Neural cell (in vitro differentiated cells): Measurements from ENCODE around the gene GCNT4. TPM values are rescaled to one million over a fixed set of nuclear protein-coding genes. Genes with fewer than 3 reads are reported as not detected.

ENCODE experiments used
- H2AFZ ChIP-seq: fragments of 200-600, 300-800 bp; sonication (generic), shearing (Covaris generic); 2 replicates; pipeline ENCODE4 v1.6.0; 2014; ENCODE audit warnings: low read depth, mild to moderate bottlenecking, antibody characterized with exemption, low read length, moderate library complexity
- H3F3A ChIP-seq: fragments of 200-600 bp; shearing (Covaris generic); 2 replicates; pipeline ENCODE4 v1.6.1; 2016; ENCODE audit warnings: mild to moderate bottlenecking, moderate library complexity, mixed read lengths, antibody characterized with exemption, low read length; ENCODE audit not compliant: insufficient read depth, poor library complexity, severe bottlenecking
- H3K27ac ChIP-seq: fragments of 200-600, 300-800 bp; sonication (generic), shearing (Covaris generic); 2 replicates; pipeline ENCODE4 v1.5.1; 2014; ENCODE audit warnings: mild to moderate bottlenecking, low read length, moderate library complexity
- H3K27me3 ChIP-seq: fragments of 300-800, 200-600 bp; sonication (generic), shearing (Covaris generic); 2 replicates; pipeline ENCODE4 v1.6.0; 2014; ENCODE audit warnings: mild to moderate bottlenecking, low read depth, low read length, moderate library complexity; ENCODE audit not compliant: insufficient read depth
- H3K36me3 ChIP-seq: fragments of 300-800, 200-600 bp; sonication (generic), shearing (Covaris generic); 2 replicates; pipeline ENCODE4 v1.5.1; 2014; ENCODE audit warnings: mild to moderate bottlenecking, antibody characterized with exemption, low read length, moderate library complexity; ENCODE audit not compliant: insufficient read depth
- H3K4me2 ChIP-seq: fragments of 300-800, 200-600 bp; sonication (generic), shearing (Covaris generic); 2 replicates; pipeline ENCODE4 v1.6.0; 2014; ENCODE audit warnings: mild to moderate bottlenecking, low read length
- H3K4me3 ChIP-seq: fragments of 300-800, 200-600 bp; sonication (generic), shearing (Covaris generic); 2 replicates; pipeline ENCODE4 v1.5.1; 2014; ENCODE audit warnings: mild to moderate bottlenecking, low read length, moderate library complexity
- H3K79me2 ChIP-seq: fragments of 200-600 bp; shearing (Covaris generic); replicated peaks from 2 replicates; pipeline ENCODE4 v1.6.0; 2014; ENCODE audit warnings: mild to moderate bottlenecking, low read length, moderate library complexity; ENCODE audit not compliant: insufficient read depth
- H3K9ac ChIP-seq: fragments of 300-800, 200-600 bp; sonication (generic), shearing (Covaris generic); 2 replicates; pipeline ENCODE4 v1.6.1; 2016; ENCODE audit warnings: mild to moderate bottlenecking, low read length, mixed read lengths
- H3K9me2 ChIP-seq: fragments of 200-600 bp; shearing (Covaris generic); 2 replicates; pipeline ENCODE4 v1.6.1; 2016; ENCODE audit warnings: mild to moderate bottlenecking, low read length, mixed read lengths; ENCODE audit not compliant: insufficient read depth
- H3K9me3 ChIP-seq: fragments of 200-600, 300-800 bp; sonication (generic), shearing (Covaris generic); 2 replicates; pipeline ENCODE4 v1.6.1; 2016; ENCODE audit warnings: mild to moderate bottlenecking, mixed run types, low read length, moderate library complexity, mixed read lengths
- H4K20me1 ChIP-seq: fragments of 200-600 bp; shearing (Covaris generic); 2 replicates; pipeline ENCODE4 v1.6.1; 2016; ENCODE audit warnings: mild to moderate bottlenecking, mixed run types; ENCODE audit not compliant: insufficient read depth
- EP300 ChIP-seq: fragments of 450-650 bp; conservative IDR thresholded peaks from 2 replicates; pipeline ENCODE4 v1.6.1; 2014; ENCODE audit warnings: antibody characterized with exemption, mild to moderate bottlenecking, moderate library complexity; ENCODE audit not compliant: poor library complexity, severe bottlenecking
- EZH2 ChIP-seq: fragments of 200-600, 300-800 bp; shearing (Covaris generic), sonication (generic); IDR thresholded peaks from 2 replicates; pipeline ENCODE4 v1.6.1; 2014; ENCODE audit warnings: antibody characterized with exemption, low read length, borderline replicate concordance, mild to moderate bottlenecking; ENCODE audit not compliant: insufficient read depth, poor library complexity, severe bottlenecking
- MXI1 ChIP-seq: fragments of 450-650 bp; conservative IDR thresholded peaks from 2 replicates; pipeline ENCODE4 v1.6.1; 2014; ENCODE audit warnings: antibody characterized with exemption, mild to moderate bottlenecking; ENCODE audit not compliant: poor library complexity, severe bottlenecking
- POLR2AphosphoS5 ChIP-seq: IDR thresholded peaks from 2 replicates; pipeline ENCODE4 v1.6.1; 2012
- RAD21 ChIP-seq: fragments of 450-650 bp; conservative IDR thresholded peaks from 2 replicates; pipeline ENCODE4 v1.6.1; 2014; ENCODE audit warnings: antibody characterized with exemption, mild to moderate bottlenecking, moderate library complexity
- SMC3 ChIP-seq: fragments of 450-650 bp; conservative IDR thresholded peaks from 2 replicates; pipeline ENCODE4 v1.6.1; 2014; ENCODE audit warnings: antibody characterized with exemption, mild to moderate bottlenecking, moderate library complexity; ENCODE audit not compliant: poor library complexity
- TAF1 ChIP-seq: IDR thresholded peaks from 2 replicates; pipeline ENCODE4 v1.6.1; 2012; ENCODE audit warnings: low read depth
- polyA plus RNA-seq: library from polyadenylated mRNA; depleted of rRNA; stranded (reverse); fragments of >200 nt; gene quantifications from 2 replicates; pipeline ENCODE4 v1.2.3, GENCODE V29; 2014
- small RNA-seq, 3 experiments: library from RNA; depleted of rRNA; stranded (forward); fragments of <200 nt; gene quantifications; one replicate each; pipeline ENCODE3, GENCODE V24; 2012
- TF ChIP-seq, protein P1 (sequence below): fragments of 450-650 bp; IDR thresholded peaks from 2 replicates; pipeline ENCODE4 v1.5.1; 2014; ENCODE audit warnings: antibody characterized with exemption, mild to moderate bottlenecking, moderate library complexity; ENCODE audit not compliant: poor library complexity, severe bottlenecking
- TF ChIP-seq, protein P2 (sequence below): IDR thresholded peaks from 2 replicates; pipeline ENCODE4 v1.6.1; 2012; ENCODE audit warnings: borderline replicate concordance

GCNT4 gene
- polyA plus RNA-seq, 1 donor from 2014 or later: not detected

DNA sequence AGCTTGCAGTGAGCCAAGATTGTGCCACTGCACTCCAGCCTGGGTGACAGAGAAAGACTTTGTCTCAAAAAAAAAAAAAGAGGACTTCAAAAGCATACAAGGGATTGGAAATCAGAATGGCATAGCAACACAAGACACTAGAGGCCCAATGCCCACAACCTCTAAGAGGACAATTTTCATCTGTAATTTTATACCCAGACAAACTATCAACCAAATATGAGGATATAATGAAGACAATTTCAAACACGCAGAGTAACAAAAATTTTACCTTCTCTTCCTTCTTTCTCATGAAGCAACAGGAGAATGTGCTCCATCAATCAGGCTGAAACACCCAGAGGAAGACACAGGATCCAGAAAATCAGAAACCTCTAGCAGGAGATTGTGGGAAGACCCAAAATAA is 46.8 kb downstream of the GCNT4 start:
- H3K4me2 ChIP-seq: no peak overlapping the region
- no peak overlapping the region for H3K27ac ChIP-seq
- H3K9me3 ChIP-seq: no peaks in the 10 kb centered on the region
- no peaks in the 10 kb centered on the region for H4K20me1 ChIP-seq
- no peaks in the 10 kb centered on the region for H3K79me2 ChIP-seq
- no peak overlapping the region for H2AFZ ChIP-seq
- no peaks in the 10 kb centered on the region for H3K27me3 ChIP-seq
- H3K4me3 ChIP-seq: no peak overlapping the region
- H3F3A ChIP-seq: no peaks in the 10 kb centered on the region
- no peaks in the 10 kb centered on the region for H3K9me2 ChIP-seq
- no peak for TF ChIP-seq MXI1
- no peak for TF ChIP-seq EZH2
- TF ChIP-seq, protein P1, sequence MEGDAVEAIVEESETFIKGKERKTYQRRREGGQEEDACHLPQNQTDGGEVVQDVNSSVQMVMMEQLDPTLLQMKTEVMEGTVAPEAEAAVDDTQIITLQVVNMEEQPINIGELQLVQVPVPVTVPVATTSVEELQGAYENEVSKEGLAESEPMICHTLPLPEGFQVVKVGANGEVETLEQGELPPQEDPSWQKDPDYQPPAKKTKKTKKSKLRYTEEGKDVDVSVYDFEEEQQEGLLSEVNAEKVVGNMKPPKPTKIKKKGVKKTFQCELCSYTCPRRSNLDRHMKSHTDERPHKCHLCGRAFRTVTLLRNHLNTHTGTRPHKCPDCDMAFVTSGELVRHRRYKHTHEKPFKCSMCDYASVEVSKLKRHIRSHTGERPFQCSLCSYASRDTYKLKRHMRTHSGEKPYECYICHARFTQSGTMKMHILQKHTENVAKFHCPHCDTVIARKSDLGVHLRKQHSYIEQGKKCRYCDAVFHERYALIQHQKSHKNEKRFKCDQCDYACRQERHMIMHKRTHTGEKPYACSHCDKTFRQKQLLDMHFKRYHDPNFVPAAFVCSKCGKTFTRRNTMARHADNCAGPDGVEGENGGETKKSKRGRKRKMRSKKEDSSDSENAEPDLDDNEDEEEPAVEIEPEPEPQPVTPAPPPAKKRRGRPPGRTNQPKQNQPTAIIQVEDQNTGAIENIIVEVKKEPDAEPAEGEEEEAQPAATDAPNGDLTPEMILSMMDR: no peak
- TF ChIP-seq, protein P2, sequence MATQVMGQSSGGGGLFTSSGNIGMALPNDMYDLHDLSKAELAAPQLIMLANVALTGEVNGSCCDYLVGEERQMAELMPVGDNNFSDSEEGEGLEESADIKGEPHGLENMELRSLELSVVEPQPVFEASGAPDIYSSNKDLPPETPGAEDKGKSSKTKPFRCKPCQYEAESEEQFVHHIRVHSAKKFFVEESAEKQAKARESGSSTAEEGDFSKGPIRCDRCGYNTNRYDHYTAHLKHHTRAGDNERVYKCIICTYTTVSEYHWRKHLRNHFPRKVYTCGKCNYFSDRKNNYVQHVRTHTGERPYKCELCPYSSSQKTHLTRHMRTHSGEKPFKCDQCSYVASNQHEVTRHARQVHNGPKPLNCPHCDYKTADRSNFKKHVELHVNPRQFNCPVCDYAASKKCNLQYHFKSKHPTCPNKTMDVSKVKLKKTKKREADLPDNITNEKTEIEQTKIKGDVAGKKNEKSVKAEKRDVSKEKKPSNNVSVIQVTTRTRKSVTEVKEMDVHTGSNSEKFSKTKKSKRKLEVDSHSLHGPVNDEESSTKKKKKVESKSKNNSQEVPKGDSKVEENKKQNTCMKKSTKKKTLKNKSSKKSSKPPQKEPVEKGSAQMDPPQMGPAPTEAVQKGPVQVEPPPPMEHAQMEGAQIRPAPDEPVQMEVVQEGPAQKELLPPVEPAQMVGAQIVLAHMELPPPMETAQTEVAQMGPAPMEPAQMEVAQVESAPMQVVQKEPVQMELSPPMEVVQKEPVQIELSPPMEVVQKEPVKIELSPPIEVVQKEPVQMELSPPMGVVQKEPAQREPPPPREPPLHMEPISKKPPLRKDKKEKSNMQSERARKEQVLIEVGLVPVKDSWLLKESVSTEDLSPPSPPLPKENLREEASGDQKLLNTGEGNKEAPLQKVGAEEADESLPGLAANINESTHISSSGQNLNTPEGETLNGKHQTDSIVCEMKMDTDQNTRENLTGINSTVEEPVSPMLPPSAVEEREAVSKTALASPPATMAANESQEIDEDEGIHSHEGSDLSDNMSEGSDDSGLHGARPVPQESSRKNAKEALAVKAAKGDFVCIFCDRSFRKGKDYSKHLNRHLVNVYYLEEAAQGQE: no peak
- no peak for TF ChIP-seq TAF1
- TF ChIP-seq SMC3: no peak
- no peak for TF ChIP-seq RAD21
- no peak for TF ChIP-seq EP300
- TF ChIP-seq POLR2AphosphoS5: no peak
- no peaks in the 10 kb centered on the region for H3K36me3 ChIP-seq
- no peak overlapping the region for H3K9ac ChIP-seq

Small RNA genes lying within 50 kb of the gene (small RNA-seq; reads per million reads assigned to genes)
- gene AC093259.1: 0 reads per million in 3 experiments

Other genes starting within 250 kb of the GCNT4 start
- 40.7 and 46.7 TPM in 2 replicates for gene FAM169A, start 186.2 kb downstream of the GCNT4 start, polyA plus RNA-seq
- gene ANKRD31, start 184.3 kb upstream of the GCNT4 start, polyA plus RNA-seq: 0.48 and 0.62 TPM in 2 replicates